GM12878 (cell line): ENCODE results near the gene HMGN5. TPM values are rescaled to one million over a fixed set of nuclear protein-coding genes. Genes with fewer than 3 reads are reported as not detected.

ENCODE experiments used
- ATAC-seq: fragments of 200-7000 bp; cut with Tn5 transposase; 3 replicates; pipeline ENCODE4 v1.9.1; 2020; ENCODE audit warnings: mild to moderate bottlenecking, moderate library complexity
- BruUV-seq: library from RNA; stranded (reverse); fragments of 400-500 nt; replicated peaks from 2 replicates; lab custom pipeline; 2021; lab: Mats Ljungman, UMichigan
- CTCF ChIA-PET: fragments of 300-600 bp; sonication (Branson Sonifier 250); formaldehyde crosslinking; extraction: SDS; loops from one replicate; lab custom pipeline; 2021; ENCODE audit warnings: inconsistent platforms; lab: Yijun Ruan, JAX
- POLR2A ChIA-PET: fragments of 350-600 bp; formaldehyde crosslinking; extraction: SDS; loops from one replicate; lab custom pipeline; 2021; ENCODE audit warnings: inconsistent platforms; lab: Charles Lee
- RAD21 ChIA-PET: fragments of 300-600 bp; sonication (Branson Sonifier 250); formaldehyde crosslinking; loops from one replicate; lab custom pipeline; 2023; ENCODE audit warnings: antibody characterized with exemption; ENCODE audit not compliant: unreplicated experiment; lab: Charles Lee
- SMC1A ChIA-PET: fragments of 300-600 bp; sonication (Branson Sonifier 250); formaldehyde crosslinking; loops from one replicate; lab custom pipeline; 2023; ENCODE audit not compliant: unreplicated experiment, uncharacterized antibody; lab: Charles Lee
- DNase-seq: peaks from one replicate; pipeline ENCODE4 v3.0.0-alpha.2; 2011; ENCODE audit warnings: low read depth, low spot score
- FAIRE-seq: peaks from 3 replicates; lab custom pipeline; 2011; peaks lifted over from hg19 to GRCh38; lab: Jason Lieb, UNC
- H2AFZ ChIP-seq: 2 replicates; pipeline ENCODE4 v1.6.0; 2011; ENCODE audit warnings: low read depth, low read length, control low read depth; ENCODE audit not compliant: control insufficient read depth
- H3K27ac ChIP-seq: 2 replicates; pipeline ENCODE4 v1.5.1; 2011; ENCODE audit warnings: control low read depth; ENCODE audit not compliant: control insufficient read depth, insufficient read depth
- H3K27me3 ChIP-seq, 2 experiments: replicated peaks in 1 of 2; 2 replicates each; pipeline versions ENCODE4 v1.6.0 to v1.6.1; 2011; ENCODE audit warnings: low read length in 1 of 2; ENCODE audit not compliant: control insufficient read depth in 2 of 2, insufficient read depth in 2 of 2
- H3K36me3 ChIP-seq, 2 experiments: 2 replicates each; pipeline ENCODE4 v1.5.1; 2011; ENCODE audit warnings: low read length in 1 of 2; ENCODE audit not compliant: control insufficient read depth in 2 of 2, insufficient read depth in 2 of 2
- H3K4me1 ChIP-seq: 2 replicates; pipeline ENCODE4 v1.6.1; 2011; ENCODE audit warnings: mild to moderate bottlenecking, low read length, moderate library complexity, mixed read lengths; ENCODE audit not compliant: control insufficient read depth, insufficient read depth
- H3K4me2 ChIP-seq: 2 replicates; pipeline ENCODE4 v1.6.0; 2011; ENCODE audit warnings: control low read depth; ENCODE audit not compliant: control insufficient read depth, insufficient read depth
- H3K4me3 ChIP-seq: fragments of 200-600 bp; sonication (generic); 2 replicates; pipeline ENCODE4 v1.5.1; 2016
- H3K79me2 ChIP-seq: 2 replicates; pipeline ENCODE4 v1.6.0; 2011; ENCODE audit warnings: low read length; ENCODE audit not compliant: control insufficient read depth, insufficient read depth
- H3K9ac ChIP-seq: 2 replicates; pipeline ENCODE4 v1.8.0; 2011; ENCODE audit warnings: low read length, control low read depth, mixed read lengths; ENCODE audit not compliant: control insufficient read depth, insufficient read depth
- H3K9me3 ChIP-seq: replicated peaks from 3 replicates; pipeline ENCODE4 v1.5.1; 2011; ENCODE audit warnings: mild to moderate bottlenecking, low read length; ENCODE audit not compliant: control insufficient read depth, insufficient read depth
- H4K20me1 ChIP-seq: 2 replicates; pipeline ENCODE4 v1.6.0; 2011; ENCODE audit not compliant: control insufficient read depth, insufficient read depth
- BACH1 ChIP-seq: fragments of 450-650 bp; IDR thresholded peaks from 2 replicates; pipeline ENCODE4 v1.6.1; 2017; ENCODE audit warnings: mild to moderate bottlenecking, borderline replicate concordance
- BCLAF1 ChIP-seq: fragments of 450-650 bp; IDR thresholded peaks from 2 replicates; pipeline ENCODE4 v1.6.1; 2017; ENCODE audit warnings: antibody characterized with exemption, mild to moderate bottlenecking, moderate library complexity
- EP300 ChIP-seq, 2 experiments: fragments of 150-350 bp in 1 of 2; IDR thresholded peaks; 2 replicates each; pipeline ENCODE4 v1.6.1; 2011 to 2012; ENCODE audit warnings: low read depth in 2 of 2, low read length in 2 of 2, borderline replicate concordance in 1 of 2, improper control_type of control experiment in 1 of 2, inconsistent platforms in 1 of 2; ENCODE audit not compliant: control insufficient read depth in 1 of 2
- ESRRA ChIP-seq: IDR thresholded peaks from 2 replicates; pipeline ENCODE4 v1.6.1; 2012; ENCODE audit warnings: mild to moderate bottlenecking, low read length, improper control_type of control experiment
- EZH2 ChIP-seq: IDR thresholded peaks from 2 replicates; pipeline ENCODE4 v1.6.1; 2012; ENCODE audit warnings: low read depth, mild to moderate bottlenecking, control low read depth, inconsistent platforms, low read length, borderline replicate concordance; ENCODE audit not compliant: control insufficient read depth
- HDGF ChIP-seq: fragments of 450-650 bp; IDR thresholded peaks from 2 replicates; pipeline ENCODE4 v1.6.1; 2016; ENCODE audit warnings: antibody characterized with exemption
- POU2F2 ChIP-seq: IDR thresholded peaks from 3 replicates; pipeline ENCODE4 v1.6.1; 2011; ENCODE audit warnings: low read depth, mild to moderate bottlenecking, low read length, borderline replicate concordance
- SIN3A ChIP-seq: IDR thresholded peaks from 2 replicates; pipeline ENCODE4 v1.6.1; 2012; ENCODE audit warnings: low read depth, low read length, improper control_type of control experiment
- SMC3 ChIP-seq: IDR thresholded peaks from 2 replicates; pipeline ENCODE4 v1.6.1; 2011; ENCODE audit warnings: low read length, improper control_type of control experiment, borderline replicate concordance
- SREBF1 ChIP-seq: IDR thresholded peaks from 2 replicates; pipeline ENCODE4 v1.6.1; 2012; ENCODE audit warnings: mild to moderate bottlenecking, low read length
- ZBTB40 ChIP-seq: fragments of 450-650 bp; IDR thresholded peaks from 2 replicates; pipeline ENCODE4 v1.6.1; 2016; ENCODE audit warnings: mild to moderate bottlenecking, moderate library complexity, borderline replicate concordance
- ZNF24 ChIP-seq: fragments of 450-650 bp; IDR thresholded peaks from 2 replicates; pipeline ENCODE4 v1.6.1; 2017; ENCODE audit warnings: antibody characterized with exemption, mild to moderate bottlenecking
- ZSCAN29 ChIP-seq: fragments of 450-650 bp; IDR thresholded peaks from 2 replicates; pipeline ENCODE4 v1.6.1; 2017; ENCODE audit warnings: mild to moderate bottlenecking, moderate library complexity
- WGBS: methylation state at CpG from one replicate; pipeline ENCODE4 v1.1.6; 2016; ENCODE audit warnings: low lambda C conversion rate; ENCODE audit not compliant: insufficient replicate concordance, insufficient coverage; ENCODE audit errors: missing lambda C conversion rate; 5-methylcytosine and 5-hydroxymethylcytosine counted together
- in situ Hi-C: fragments of 300-500 bp; cut with MboI; formaldehyde crosslinking; loops from 9 replicates; pipeline ENCODE4 v1.14.3; 2018; ENCODE audit warnings: mixed read lengths
- intact Hi-C: fragments of 100-400 bp; cut with micrococcal nuclease; formaldehyde crosslinking; loops from one replicate; pipeline ENCODE4 v1.14.2; 2022; ENCODE audit not compliant: unreplicated experiment
- polyA plus RNA-seq, 11 experiments: library from polyadenylated mRNA; depleted of rRNA in 4 of 11; unstranded in 6 of 11; stranded (reverse) in 5 of 11; fragments of >200 nt; fragmentation: Nextera tagmentation in 4 of 11; fragmentation: Illumina TruSeq in 1 of 11; extraction: Ambion mirVana in 4 of 11; extraction: Trizol in 1 of 11; gene quantifications; 1 replicate in 1 of 11; 2 replicates in 10 of 11; pipeline versions ENCODE4 v1.2.1 to v1.2.3, GENCODE V29; 2011 to 2016; ENCODE audit warnings: inconsistent platforms in 2 of 11, missing spikeins in 2 of 11, low read depth in 1 of 11
- total RNA-seq, 4 experiments: library from RNA; depleted of rRNA in 3 of 4; stranded (reverse); fragments of >200 nt in 3 of 4; fragmentation: Illumina TruSeq in 1 of 4; extraction: Trizol in 1 of 4; gene quantifications; 2 replicates each; pipeline versions ENCODE4 v1.2.1 to v1.2.3, GENCODE V29; 2013 to 2021

Gene HMGN5
- total and polyA plus RNA-seq, 10 of the 15 experiments (the other 5 are each of a cell fraction or from before 2014, with no cell fraction given): 3.5 to 93.6 (median 29.7) TPM

- no peaks in the 10 kb centered on the region for H3K36me3 ChIP-seq
- H2AFZ ChIP-seq: no peak overlapping the region
- H3K79me2 ChIP-seq: no peaks in the 10 kb centered on the region
- POLR2A ChIA-PET: no interaction called here
- RAD21 ChIA-PET: interaction anchor here (0.9 to 2.1 kb wide), 5 partner anchors 10 to 547 kb away, joined by 3 to 9 read pairs (median 4); no protein-coding TSS in a partner anchor
- H3K9ac ChIP-seq: no peak overlapping the region
- FAIRE-seq (no peak), DNase-seq (no peak), ATAC-seq (no peak; the same call in 2 of the 3 replicates)
- H4K20me1 ChIP-seq: no peaks in the 10 kb centered on the region
- H3K27ac ChIP-seq: no peak overlapping the region
- WGBS: 36% methylated on average over 2 of the region's 2 CpGs
- intact Hi-C loops: loop anchor here (1.0 to 5.0 kb wide), 2 partner anchors 182 to 319 kb away; no protein-coding TSS in a partner anchor
- BruUV-seq: no TSS peak
- no peaks in the 10 kb centered on the region for H3K9me3 ChIP-seq
- no peak overlapping the region for H3K4me2 ChIP-seq
- no peak overlapping the region for H3K4me3 ChIP-seq
- SMC1A ChIA-PET: interaction anchor here (0.8 to 1.2 kb wide), 5 partner anchors 10 to 318 kb away, joined by 3 to 5 read pairs (median 3); no protein-coding TSS in a partner anchor
- H3K27me3 ChIP-seq: no peaks in the 10 kb centered on the region
- TF ChIP-seq EZH2 (no peak), SMC3 (no peak), EP300 (IDR thresholded peaks at IDR 0.05; ENCODE audit: borderline replicate concordance in 1 of 2, control insufficient read depth in 1 of 2, low read depth in 2 of 2, low read length in 2 of 2) (no peak), BCLAF1 (no peak), HDGF (no peak), ZSCAN29 (no peak), SREBF1 (no peak), ZBTB40 (no peak), ZNF24 (no peak), POU2F2 (no peak), BACH1 (no peak), SIN3A (no peak), ESRRA (no peak)
- no peaks in the 10 kb centered on the region for H3K4me1 ChIP-seq
- in situ Hi-C loops: loop anchor here (5.0 to 10.0 kb wide), 2 partner anchors 180 to 318 kb away; no protein-coding TSS in a partner anchor
- CTCF ChIA-PET: interaction anchor here (0.9 to 3.1 kb wide), 16 partner anchors 11 to 319 kb away, joined by 3 to 27 read pairs (median 4); no protein-coding TSS in a partner anchor
Observed at GRCh38 chrX:81195259-81195658, 6.5 kb downstream of the HMGN5 start.
